DND-41 (cell line): ENCODE results near the gene SEC63.

Experiments
- EZH2 ChIP-seq: IDR thresholded peaks from 3 replicates; pipeline ENCODE4 v1.6.1; 2012; ENCODE audit warnings: borderline replicate concordance, low read depth, mild to moderate bottlenecking, moderate library complexity, low read length, inconsistent platforms; ENCODE audit not compliant: severe bottlenecking
- TF ChIP-seq, protein P1 (sequence below): IDR thresholded peaks from 2 replicates; pipeline ENCODE4 v1.5.1; 2012; ENCODE audit warnings: borderline replicate concordance, low read length, moderate library complexity, mild to moderate bottlenecking; ENCODE audit not compliant: poor library complexity, severe bottlenecking; ENCODE audit errors: extremely low read depth

- TF ChIP-seq, protein P1, sequence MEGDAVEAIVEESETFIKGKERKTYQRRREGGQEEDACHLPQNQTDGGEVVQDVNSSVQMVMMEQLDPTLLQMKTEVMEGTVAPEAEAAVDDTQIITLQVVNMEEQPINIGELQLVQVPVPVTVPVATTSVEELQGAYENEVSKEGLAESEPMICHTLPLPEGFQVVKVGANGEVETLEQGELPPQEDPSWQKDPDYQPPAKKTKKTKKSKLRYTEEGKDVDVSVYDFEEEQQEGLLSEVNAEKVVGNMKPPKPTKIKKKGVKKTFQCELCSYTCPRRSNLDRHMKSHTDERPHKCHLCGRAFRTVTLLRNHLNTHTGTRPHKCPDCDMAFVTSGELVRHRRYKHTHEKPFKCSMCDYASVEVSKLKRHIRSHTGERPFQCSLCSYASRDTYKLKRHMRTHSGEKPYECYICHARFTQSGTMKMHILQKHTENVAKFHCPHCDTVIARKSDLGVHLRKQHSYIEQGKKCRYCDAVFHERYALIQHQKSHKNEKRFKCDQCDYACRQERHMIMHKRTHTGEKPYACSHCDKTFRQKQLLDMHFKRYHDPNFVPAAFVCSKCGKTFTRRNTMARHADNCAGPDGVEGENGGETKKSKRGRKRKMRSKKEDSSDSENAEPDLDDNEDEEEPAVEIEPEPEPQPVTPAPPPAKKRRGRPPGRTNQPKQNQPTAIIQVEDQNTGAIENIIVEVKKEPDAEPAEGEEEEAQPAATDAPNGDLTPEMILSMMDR = no peak
- TF ChIP-seq EZH2 = no peak
Observed at GRCh38 chr6:108004861-108005260, 46.9 kb upstream of the SEC63 start.
